ENCODE measurements around the gene ZMYM3.

The ZMYM3 gene

DNA sequence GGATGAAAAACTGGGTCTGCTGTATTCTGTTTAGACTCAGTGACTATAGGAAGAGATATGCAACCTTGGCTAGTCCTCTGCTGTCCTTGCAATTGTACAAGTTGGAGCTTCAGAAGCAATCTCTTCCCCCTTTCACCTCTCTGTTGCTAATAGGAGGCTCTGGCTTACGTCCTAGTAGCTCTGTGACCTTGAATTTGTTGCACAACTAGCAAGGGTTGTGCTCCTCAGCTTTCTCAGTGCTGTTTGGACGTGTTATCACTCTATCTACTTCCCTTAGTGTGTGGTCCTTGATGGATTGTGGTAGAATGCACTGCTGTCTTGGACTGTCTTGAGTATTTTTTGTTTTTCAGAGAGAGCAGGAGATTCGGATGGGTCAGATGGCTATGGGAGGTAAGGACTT lies 44.2 kb upstream of the ZMYM3 start:
- H4K20me1 ChIP-seq (ENCODE audit: control insufficient read depth, insufficient read depth, low read depth, low read length) = no peaks in the 10 kb centered on the region
- H3K27me3 ChIP-seq (ENCODE audit: control insufficient read depth, low read length) = no peaks in the 10 kb centered on the region
- H3K4me3 ChIP-seq (ENCODE audit: low read length) = no peak overlapping the region

DNA sequence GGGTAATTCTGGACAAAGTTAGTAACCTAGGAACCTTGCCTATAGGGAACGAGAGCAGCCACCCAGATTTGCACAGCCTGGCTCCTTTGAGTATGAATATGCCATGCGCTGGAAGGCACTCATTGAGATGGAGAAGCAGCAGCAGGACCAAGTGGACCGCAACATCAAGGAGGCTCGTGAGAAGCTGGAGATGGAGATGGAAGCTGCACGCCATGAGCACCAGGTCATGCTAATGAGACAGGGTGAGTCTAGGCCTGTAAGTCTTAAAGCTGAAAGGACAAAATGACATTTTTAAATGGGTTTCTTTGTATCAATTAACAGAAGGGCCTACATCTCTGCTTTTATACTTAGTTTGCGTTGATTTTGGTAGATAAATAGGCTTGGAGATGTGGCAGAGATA lies 42.9 kb upstream of the ZMYM3 start:
- TF ChIP-seq, protein P1, sequence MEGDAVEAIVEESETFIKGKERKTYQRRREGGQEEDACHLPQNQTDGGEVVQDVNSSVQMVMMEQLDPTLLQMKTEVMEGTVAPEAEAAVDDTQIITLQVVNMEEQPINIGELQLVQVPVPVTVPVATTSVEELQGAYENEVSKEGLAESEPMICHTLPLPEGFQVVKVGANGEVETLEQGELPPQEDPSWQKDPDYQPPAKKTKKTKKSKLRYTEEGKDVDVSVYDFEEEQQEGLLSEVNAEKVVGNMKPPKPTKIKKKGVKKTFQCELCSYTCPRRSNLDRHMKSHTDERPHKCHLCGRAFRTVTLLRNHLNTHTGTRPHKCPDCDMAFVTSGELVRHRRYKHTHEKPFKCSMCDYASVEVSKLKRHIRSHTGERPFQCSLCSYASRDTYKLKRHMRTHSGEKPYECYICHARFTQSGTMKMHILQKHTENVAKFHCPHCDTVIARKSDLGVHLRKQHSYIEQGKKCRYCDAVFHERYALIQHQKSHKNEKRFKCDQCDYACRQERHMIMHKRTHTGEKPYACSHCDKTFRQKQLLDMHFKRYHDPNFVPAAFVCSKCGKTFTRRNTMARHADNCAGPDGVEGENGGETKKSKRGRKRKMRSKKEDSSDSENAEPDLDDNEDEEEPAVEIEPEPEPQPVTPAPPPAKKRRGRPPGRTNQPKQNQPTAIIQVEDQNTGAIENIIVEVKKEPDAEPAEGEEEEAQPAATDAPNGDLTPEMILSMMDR (IDR thresholded peaks at IDR 0.05; ENCODE audit: low read depth, low read length, poor library complexity, severe bottlenecking) = no peak
- no peak for TF ChIP-seq EZH2phosphoT487 (IDR thresholded peaks at IDR 0.05; ENCODE audit: borderline replicate concordance, low read length)
- Histone ChIP-seq H3K36me3 (ENCODE audit: control insufficient read depth, low read length) (peaks cover 86% of the 10 kb centered on the region), H3K9me2 (replicated peaks; ENCODE audit: control insufficient read depth, low read length) (no peaks in the 10 kb centered on the region), H4K20me1 (ENCODE audit: control insufficient read depth, insufficient read depth, low read depth, low read length) (no peaks in the 10 kb centered on the region), H3K9me3 (ENCODE audit: control insufficient read depth, insufficient read depth, low read length) (no peaks in the 10 kb centered on the region), H3K27me3 (ENCODE audit: control insufficient read depth, low read length) (no peaks in the 10 kb centered on the region), H3K27ac (ENCODE audit: low read depth, low read length) (no peak overlapping the region), H3K79me2 (ENCODE audit: control insufficient read depth, low read length) (peaks cover 6% of the 10 kb centered on the region), H3K4me2 (ENCODE audit: low read length) (no peak overlapping the region), H3F3A (ENCODE audit: control insufficient read depth, insufficient read depth) (0 out of 2 replicates have a peak, but pooled peaks cover 3% of the 10 kb centered on the region), H3K4me1 (ENCODE audit: control insufficient read depth, low read length) (no peaks in the 10 kb centered on the region), H3K4me3 (ENCODE audit: low read length) (no peak overlapping the region)

More for the DNA sequence above, 44.2 kb upstream of the ZMYM3 start:
- H3K4me1 ChIP-seq (ENCODE audit: control insufficient read depth, low read length) = no peaks in the 10 kb centered on the region
- H3K9me2 ChIP-seq (replicated peaks; ENCODE audit: control insufficient read depth, low read length) = no peaks in the 10 kb centered on the region
- H3K79me2 ChIP-seq (ENCODE audit: control insufficient read depth, low read length) = no peaks in the 10 kb centered on the region
- H3K4me2 ChIP-seq (ENCODE audit: low read length) = no peak overlapping the region
- TF ChIP-seq EZH2phosphoT487 (IDR thresholded peaks at IDR 0.05; ENCODE audit: borderline replicate concordance, low read length) = no peak
- TF ChIP-seq, protein P1 (IDR thresholded peaks at IDR 0.05; ENCODE audit: low read depth, low read length, poor library complexity, severe bottlenecking) = no peak
- H3F3A ChIP-seq (ENCODE audit: control insufficient read depth, insufficient read depth) = 0 out of 2 replicates have a peak, but pooled peaks cover 3% of the 10 kb centered on the region
- no peaks in the 10 kb centered on the region for H3K9me3 ChIP-seq (ENCODE audit: control insufficient read depth, insufficient read depth, low read length)
- H3K36me3 ChIP-seq (ENCODE audit: control insufficient read depth, low read length) = peaks cover 82% of the 10 kb centered on the region
- no peak overlapping the region for H3K27ac ChIP-seq (ENCODE audit: low read depth, low read length)

DNA sequence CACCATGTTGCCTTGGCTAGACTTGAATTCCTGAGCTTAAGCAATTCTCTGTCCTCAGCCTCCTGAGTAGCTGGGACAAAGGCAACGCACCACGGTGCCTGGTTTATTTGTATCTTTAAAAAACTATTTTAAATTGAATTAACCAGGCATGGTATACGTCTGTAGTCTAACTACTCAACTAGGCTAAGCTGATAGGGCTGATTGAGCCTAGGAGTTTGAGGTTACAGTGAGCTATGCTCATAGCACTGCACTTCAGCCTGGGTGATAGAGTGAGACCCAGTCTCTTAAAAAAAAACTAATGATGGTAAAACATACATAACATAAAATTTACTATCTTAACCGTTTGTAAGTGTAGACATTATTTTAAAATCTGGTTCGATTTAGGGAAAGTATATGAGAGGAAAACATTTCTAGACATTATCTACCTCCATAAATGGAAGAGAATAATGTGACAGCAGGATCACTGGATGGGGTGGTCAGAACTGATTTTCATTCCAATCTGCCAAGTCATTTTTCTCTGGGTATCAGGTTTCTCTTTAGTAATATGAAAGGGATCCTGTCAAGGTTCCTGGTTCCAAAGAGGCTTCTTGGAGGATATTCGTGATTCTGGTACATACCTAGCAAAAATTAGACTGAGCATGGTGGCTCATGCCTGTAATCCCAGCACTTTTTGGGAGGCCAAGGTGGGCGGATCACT lies 38.9 kb upstream of the ZMYM3 start:
- Histone ChIP-seq H3F3A (ENCODE audit: control insufficient read depth, insufficient read depth) (no peaks in the 10 kb centered on the region), H3K4me3 (ENCODE audit: low read length) (no peak overlapping the region), H3K9me3 (ENCODE audit: control insufficient read depth, insufficient read depth, low read length) (no peaks in the 10 kb centered on the region), H3K4me1 (ENCODE audit: control insufficient read depth, low read length) (no peaks in the 10 kb centered on the region), H3K4me2 (ENCODE audit: low read length) (no peak overlapping the region), H3K9me2 (replicated peaks; ENCODE audit: control insufficient read depth, low read length) (no peaks in the 10 kb centered on the region), H3K79me2 (ENCODE audit: control insufficient read depth, low read length) (peaks cover 43% of the 10 kb centered on the region), H3K36me3 (ENCODE audit: control insufficient read depth, low read length) (peaks cover 81% of the 10 kb centered on the region), H4K20me1 (ENCODE audit: control insufficient read depth, insufficient read depth, low read depth, low read length) (no peaks in the 10 kb centered on the region), H3K27ac (ENCODE audit: low read depth, low read length) (no peak overlapping the region), H3K27me3 (ENCODE audit: control insufficient read depth, low read length) (no peaks in the 10 kb centered on the region)
- TF ChIP-seq, protein P1 (IDR thresholded peaks at IDR 0.05; ENCODE audit: low read depth, low read length, poor library complexity, severe bottlenecking) = no peak
- TF ChIP-seq EZH2phosphoT487 (IDR thresholded peaks at IDR 0.05; ENCODE audit: borderline replicate concordance, low read length) = no peak
